A673 (cell line): ENCODE data around the gene SHROOM3. TPM values are rescaled to one million over a fixed set of nuclear protein-coding genes. Genes with fewer than 3 reads are reported as not detected.

ENCODE experiments used
- BruUV-seq: library from RNA; stranded (reverse); fragments of 400-500 nt; replicated peaks from 2 replicates; lab custom pipeline; 2021; lab: Mats Ljungman, UMichigan
- CTCF ChIA-PET: fragments of 300-600 bp; sonication (Branson Sonifier 250); formaldehyde crosslinking; loops from one replicate; lab custom pipeline; 2022; ENCODE audit warnings: antibody characterized with exemption; lab: Charles Lee
- POLR2A ChIA-PET: fragments of 300-600 bp; sonication (Branson Sonifier 250); formaldehyde crosslinking; loops from one replicate; lab custom pipeline; 2022; ENCODE audit warnings: antibody characterized with exemption; ENCODE audit not compliant: low non-redundant PET; lab: Charles Lee
- DNase-seq: peaks from one replicate; pipeline ENCODE4 v3.0.0-alpha.2; 2015; ENCODE audit warnings: low spot score
- H3K27ac ChIP-seq: fragments of 200-600 bp; sonication (generic); 2 replicates; pipeline ENCODE4 v1.5.1; 2016; ENCODE audit warnings: mixed run types, low read depth, mild to moderate bottlenecking, mixed read lengths, antibody characterized with exemption, low read length; ENCODE audit not compliant: poor library complexity, severe bottlenecking
- H3K27me3 ChIP-seq: fragments of 200-600 bp; sonication (generic); replicated peaks from 2 replicates; pipeline ENCODE4 v1.6.1; 2017; ENCODE audit warnings: mixed run types, low read depth, mild to moderate bottlenecking, mixed read lengths, antibody characterized with exemption, low read length; ENCODE audit not compliant: insufficient read depth, poor library complexity
- H3K36me3 ChIP-seq: fragments of 200-600 bp; sonication (generic); 2 replicates; pipeline ENCODE4 v1.6.1; 2016; ENCODE audit warnings: mixed run types, mild to moderate bottlenecking, mixed read lengths, antibody characterized with exemption, low read length; ENCODE audit not compliant: insufficient read depth, poor library complexity, severe bottlenecking
- H3K4me1 ChIP-seq: fragments of 200-600 bp; sonication (generic); 2 replicates; pipeline ENCODE4 v1.6.1; 2017; ENCODE audit warnings: mixed run types, mild to moderate bottlenecking, mixed read lengths, antibody characterized with exemption, low read length; ENCODE audit not compliant: insufficient read depth, poor library complexity, severe bottlenecking
- H3K4me3 ChIP-seq: fragments of 200-600 bp; sonication (generic); 2 replicates; pipeline ENCODE4 v1.5.1; 2016; ENCODE audit warnings: low read depth, mixed run types, mild to moderate bottlenecking, mixed read lengths, low read length; ENCODE audit not compliant: poor library complexity, severe bottlenecking
- H3K9me3 ChIP-seq: fragments of 200-600 bp; sonication (generic); 2 replicates; pipeline ENCODE4 v1.6.1; 2016; ENCODE audit warnings: mixed run types, low read depth, mild to moderate bottlenecking, mixed read lengths, antibody characterized with exemption, low read length; ENCODE audit not compliant: poor library complexity, severe bottlenecking
- EZH2 ChIP-seq: fragments of 200-600 bp; sonication (generic); IDR thresholded peaks from 2 replicates; pipeline ENCODE4 v1.6.1; 2017; ENCODE audit warnings: borderline replicate concordance, low read depth, mild to moderate bottlenecking, mixed read lengths, antibody characterized with exemption, low read length; ENCODE audit not compliant: poor library complexity, severe bottlenecking
- intact Hi-C: fragments of 100-400 bp; cut with micrococcal nuclease; formaldehyde crosslinking; loops from one replicate; pipeline ENCODE4 v1.10.0; 2022; ENCODE audit not compliant: unreplicated experiment
- total RNA-seq: library from RNA; stranded (reverse); gene quantifications from 2 replicates; pipeline ENCODE4 v1.2.3, GENCODE V29; 2021
- TF ChIP-seq, protein P1 (sequence below): fragments of 300-800, 200-600 bp; sonication (generic); conservative IDR thresholded peaks from 2 replicates; pipeline ENCODE4 v1.5.1; 2017; ENCODE audit warnings: low read depth, mild to moderate bottlenecking, antibody characterized with exemption, low read length, moderate library complexity, mixed read lengths

SHROOM3 gene
- total RNA-seq, 1 experiment from 2014 or later: 9.3 TPM

DNA sequence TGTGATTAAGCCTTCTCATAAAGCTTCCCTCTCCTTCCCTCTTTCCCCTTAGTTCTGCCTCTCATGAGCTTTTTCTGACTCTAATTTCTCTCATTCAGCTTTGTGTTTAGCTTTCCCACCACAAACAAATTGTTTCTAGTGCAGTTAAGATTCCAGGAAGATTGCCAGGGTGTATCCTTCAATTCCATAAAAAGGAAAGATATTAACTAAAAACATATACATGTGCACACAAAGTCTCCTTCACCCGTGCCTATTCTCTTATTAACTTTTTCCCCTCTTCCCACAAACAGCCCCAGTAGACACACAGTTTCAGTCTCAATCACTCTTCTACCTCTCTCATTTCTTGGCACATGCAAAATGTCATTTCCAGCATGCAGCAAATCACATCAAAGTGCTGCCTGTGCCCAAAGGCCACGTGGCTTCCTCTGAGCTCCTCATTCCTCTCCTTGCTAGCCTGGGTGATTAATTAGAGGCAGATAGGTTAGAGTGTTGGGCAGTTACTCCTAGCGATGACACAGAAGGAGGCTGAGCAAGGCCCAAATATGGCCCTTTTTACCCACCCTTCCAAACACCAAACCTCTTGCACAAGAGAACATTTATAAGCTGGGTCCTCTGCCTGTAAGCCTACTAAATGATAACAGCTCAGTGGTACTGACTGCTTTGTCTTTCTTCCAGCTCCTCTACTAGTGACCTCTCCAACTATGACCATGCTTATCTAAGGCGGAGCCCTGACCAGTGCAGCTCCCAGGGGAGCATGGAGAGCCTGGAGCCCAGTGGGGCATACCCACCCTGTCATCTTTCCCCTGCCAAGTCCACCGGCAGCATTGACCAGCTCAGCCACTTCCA lies 303.3 kb downstream of the SHROOM3 start:
- H3K9me3 ChIP-seq: no peaks in the 10 kb centered on the region
- no peaks in the 10 kb centered on the region for H3K27me3 ChIP-seq
- TF ChIP-seq, protein P1, sequence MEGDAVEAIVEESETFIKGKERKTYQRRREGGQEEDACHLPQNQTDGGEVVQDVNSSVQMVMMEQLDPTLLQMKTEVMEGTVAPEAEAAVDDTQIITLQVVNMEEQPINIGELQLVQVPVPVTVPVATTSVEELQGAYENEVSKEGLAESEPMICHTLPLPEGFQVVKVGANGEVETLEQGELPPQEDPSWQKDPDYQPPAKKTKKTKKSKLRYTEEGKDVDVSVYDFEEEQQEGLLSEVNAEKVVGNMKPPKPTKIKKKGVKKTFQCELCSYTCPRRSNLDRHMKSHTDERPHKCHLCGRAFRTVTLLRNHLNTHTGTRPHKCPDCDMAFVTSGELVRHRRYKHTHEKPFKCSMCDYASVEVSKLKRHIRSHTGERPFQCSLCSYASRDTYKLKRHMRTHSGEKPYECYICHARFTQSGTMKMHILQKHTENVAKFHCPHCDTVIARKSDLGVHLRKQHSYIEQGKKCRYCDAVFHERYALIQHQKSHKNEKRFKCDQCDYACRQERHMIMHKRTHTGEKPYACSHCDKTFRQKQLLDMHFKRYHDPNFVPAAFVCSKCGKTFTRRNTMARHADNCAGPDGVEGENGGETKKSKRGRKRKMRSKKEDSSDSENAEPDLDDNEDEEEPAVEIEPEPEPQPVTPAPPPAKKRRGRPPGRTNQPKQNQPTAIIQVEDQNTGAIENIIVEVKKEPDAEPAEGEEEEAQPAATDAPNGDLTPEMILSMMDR: no peak
- no peak for TF ChIP-seq EZH2
- H3K4me1 ChIP-seq: no peaks in the 10 kb centered on the region
- CTCF ChIA-PET: no interaction called here
- H3K36me3 ChIP-seq: no peaks in the 10 kb centered on the region
- intact Hi-C loops: no loop called here
- BruUV-seq: no TSS peak
- no peak overlapping the region for H3K4me3 ChIP-seq
- no peak for DNase-seq
- POLR2A ChIA-PET: no interaction called here
- no peak overlapping the region for H3K27ac ChIP-seq

DNA sequence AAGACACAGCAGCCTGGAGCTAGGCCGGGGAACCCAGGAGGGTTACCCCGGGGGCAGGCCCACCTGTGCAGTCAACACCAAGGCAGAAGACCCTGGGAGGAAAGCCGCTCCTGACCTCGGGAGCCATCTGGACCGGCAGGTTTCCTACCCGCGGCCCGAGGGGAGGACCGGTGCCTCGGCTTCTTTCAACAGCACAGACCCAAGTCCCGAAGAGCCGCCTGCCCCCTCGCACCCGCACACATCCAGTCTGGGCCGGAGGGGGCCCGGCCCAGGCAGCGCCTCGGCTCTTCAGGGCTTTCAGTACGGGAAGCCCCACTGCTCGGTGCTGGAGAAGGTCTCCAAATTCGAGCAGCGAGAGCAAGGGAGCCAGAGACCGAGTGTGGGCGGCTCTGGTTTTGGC lies 305.2 kb downstream of the SHROOM3 start:
- POLR2A ChIA-PET: no interaction called here
- DNase-seq: no peak
- H3K27me3 ChIP-seq: no peaks in the 10 kb centered on the region
- no peaks in the 10 kb centered on the region for H3K9me3 ChIP-seq
- no peak for TF ChIP-seq EZH2
- TF ChIP-seq, protein P1: no peak
- H3K4me1 ChIP-seq: peaks cover 5% of the 10 kb centered on the region
- no peak overlapping the region for H3K4me3 ChIP-seq
- CTCF ChIA-PET: no interaction called here
- no peaks in the 10 kb centered on the region for H3K36me3 ChIP-seq
- H3K27ac ChIP-seq: no peak overlapping the region
- intact Hi-C loops: no loop called here
- BruUV-seq: no TSS peak

DNA sequence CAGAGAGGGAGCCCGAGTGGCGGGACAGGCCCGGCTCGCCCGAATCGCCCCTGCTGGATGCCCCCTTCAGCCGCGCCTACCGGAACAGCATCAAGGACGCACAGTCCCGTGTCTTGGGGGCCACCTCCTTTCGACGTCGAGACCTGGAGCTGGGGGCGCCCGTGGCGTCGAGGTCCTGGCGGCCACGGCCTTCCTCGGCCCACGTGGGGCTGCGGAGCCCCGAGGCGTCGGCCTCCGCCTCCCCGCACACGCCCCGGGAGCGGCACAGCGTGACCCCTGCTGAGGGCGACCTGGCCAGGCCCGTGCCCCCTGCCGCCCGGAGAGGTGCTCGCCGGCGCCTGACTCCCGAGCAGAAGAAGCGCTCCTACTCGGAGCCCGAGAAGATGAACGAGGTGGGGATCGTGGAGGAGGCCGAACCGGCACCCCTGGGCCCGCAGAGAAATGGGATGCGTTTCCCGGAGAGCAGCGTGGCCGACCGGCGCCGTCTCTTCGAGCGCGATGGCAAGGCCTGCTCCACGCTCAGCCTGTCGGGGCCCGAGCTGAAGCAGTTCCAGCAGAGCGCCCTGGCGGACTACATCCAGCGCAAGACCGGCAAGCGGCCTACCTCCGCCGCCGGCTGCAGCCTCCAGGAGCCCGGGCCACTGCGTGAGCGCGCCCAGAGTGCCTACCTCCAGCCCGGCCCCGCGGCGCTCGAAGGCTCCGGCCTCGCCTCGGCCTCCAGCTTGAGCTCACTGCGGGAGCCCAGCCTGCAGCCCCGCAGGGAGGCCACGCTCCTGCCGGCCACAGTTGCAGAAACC lies 306.0 kb downstream of the SHROOM3 start:
- Histone ChIP-seq H3K4me1 (peaks cover 5% of the 10 kb centered on the region), H3K4me3 (no peak overlapping the region), H3K9me3 (no peaks in the 10 kb centered on the region), H3K36me3 (no peaks in the 10 kb centered on the region), H3K27me3 (no peaks in the 10 kb centered on the region), H3K27ac (no peak overlapping the region)
- ChIA-PET CTCF (no interaction called here), POLR2A (no interaction called here)
- intact Hi-C loops: no loop called here
- no TSS peak for BruUV-seq
- no peak for DNase-seq
- TF ChIP-seq EZH2: no peak
- TF ChIP-seq, protein P1: no peak
